HG03457 (cell line): ENCODE measurements around the gene POC1A.

Experiments
- ATAC-seq: cut with Tn5 transposase; IDR thresholded peaks from one replicate; pipeline ENCODE4 v1.9.1; 2021; ENCODE audit warnings: moderate number of reproducible peaks; ENCODE audit not compliant: unreplicated experiment

The POC1A gene

GRCh38 chr3:52086976-52087663 is 67.1 kb downstream of the POC1A start:
- no peak for ATAC-seq

- ATAC-seq, result no peak
Observed at GRCh38 chr3:52086461-52086860, 67.8 kb downstream of the POC1A start.

DNA sequence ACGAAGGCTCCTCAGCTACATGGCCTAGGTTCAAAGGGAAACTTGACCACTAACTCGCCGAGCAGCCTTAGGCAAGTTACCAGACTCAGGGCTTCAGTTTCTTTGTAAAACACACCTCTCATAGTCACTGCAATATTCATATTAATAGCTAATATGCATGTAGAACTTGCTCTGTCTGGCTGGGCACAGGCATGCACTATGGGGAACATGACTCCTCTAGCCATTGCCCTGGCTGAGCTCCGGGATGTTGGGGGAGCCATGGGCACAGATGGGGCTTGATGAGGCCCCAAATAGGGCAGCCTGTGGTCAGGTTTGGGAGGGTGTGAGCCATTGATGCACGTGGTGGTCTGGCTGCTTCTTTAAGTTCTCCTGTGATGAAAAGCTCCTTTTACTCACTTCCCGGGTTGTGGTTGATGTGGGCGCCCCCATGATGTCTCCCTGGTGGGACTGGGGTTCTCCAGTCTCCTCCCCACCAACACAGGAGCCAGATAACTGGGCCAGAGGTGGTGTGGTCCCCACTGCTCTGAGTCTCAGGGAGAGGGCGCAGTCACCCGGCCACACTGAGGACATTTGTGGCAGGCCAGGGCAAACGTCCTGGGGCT is 68.4 kb downstream of the POC1A start:
- no peak for ATAC-seq

DNA sequence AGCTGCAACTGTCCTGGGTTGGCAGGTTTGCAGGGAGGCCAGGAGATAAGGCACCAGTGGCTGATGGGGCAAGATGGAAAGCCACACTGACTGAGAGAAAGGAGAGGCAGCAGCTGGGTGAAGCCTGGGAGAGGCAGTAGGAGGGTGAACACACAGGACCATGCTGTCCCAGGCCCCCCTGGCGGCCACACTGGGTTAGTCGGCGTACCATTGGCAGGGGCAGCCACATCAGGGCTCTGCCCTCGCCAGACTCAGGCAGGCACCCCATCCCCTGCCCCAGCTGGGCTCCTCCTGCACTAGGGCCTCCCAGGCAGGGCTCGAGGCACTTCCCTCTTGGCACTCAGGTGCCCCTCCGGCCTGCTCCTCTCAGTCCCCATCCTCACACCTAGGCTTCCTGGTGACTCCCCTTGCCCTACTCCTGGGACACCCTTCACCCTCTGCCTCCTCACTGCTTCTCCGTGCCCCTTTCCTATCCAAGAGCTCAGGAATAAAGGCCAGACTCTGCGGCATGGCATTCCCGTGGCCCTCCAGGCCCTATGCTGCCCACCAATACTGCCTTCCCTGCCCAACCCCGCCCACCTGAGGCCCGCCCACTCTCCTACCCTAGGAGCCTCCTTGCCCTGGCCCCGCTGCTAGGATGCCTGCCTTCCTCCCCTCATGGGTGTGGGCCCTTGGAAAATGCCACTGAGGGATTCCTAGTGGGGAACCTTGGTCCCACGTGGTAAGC is 69.1 kb downstream of the POC1A start:
- no peak for ATAC-seq

DNA sequence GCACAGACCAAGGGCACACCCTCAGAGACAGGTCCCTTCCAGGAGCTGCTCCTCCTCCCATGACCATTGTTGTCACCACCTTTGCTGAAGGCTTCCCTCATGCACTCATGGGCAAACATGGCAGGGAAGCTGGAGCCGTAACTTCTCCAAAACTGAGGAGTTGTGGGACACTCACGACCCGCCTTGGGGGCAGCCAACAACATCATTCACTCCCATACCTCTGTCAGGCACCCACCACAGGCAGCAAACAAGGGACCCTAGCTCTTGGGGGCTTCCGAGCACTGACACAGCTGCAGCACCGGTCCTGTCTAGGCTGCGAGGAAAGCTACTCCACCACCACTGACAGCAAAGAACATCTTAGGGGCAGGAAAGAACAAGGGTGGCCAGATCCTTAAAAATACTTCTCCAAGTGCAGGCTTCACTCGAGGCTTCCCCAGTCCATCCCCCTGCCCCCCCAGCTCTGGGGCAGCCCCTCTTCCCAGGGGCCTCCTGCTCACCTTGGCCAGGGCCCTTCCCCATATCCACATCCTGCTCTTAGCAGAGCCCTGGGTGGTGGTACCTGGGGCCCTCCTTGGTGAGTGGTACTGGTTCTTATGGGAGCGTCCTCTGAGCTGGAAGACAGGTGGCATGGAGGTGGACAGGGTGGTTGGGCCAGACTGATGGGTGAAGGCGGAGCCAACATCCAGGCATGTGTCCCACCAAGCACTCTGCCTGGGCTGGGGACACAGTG is 69.8 kb downstream of the POC1A start:
- no peak for ATAC-seq

- ATAC-seq, result no peak
Observed at GRCh38 chr3:52083556-52084087, 70.6 kb downstream of the POC1A start.

DNA sequence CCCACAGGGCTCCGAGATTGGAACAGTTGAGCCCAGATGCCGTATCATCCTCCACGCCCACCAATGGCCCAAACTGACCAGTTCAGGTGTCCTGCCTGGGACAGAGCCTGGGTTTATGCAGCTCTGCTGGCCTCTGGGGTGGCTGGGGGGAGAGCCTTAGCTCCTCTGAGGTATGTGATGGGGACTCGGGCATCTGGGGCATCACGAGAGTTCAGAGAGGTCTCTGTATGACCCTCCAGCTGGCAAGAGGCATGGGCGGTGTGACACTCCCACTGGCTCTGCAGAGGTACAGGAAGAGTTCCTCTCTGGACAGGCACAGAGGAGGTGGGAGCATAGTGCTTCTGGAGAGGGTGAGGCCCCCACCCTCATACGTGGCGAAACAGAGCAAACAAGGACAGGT is 71.3 kb downstream of the POC1A start:
- ATAC-seq, result no peak

DNA sequence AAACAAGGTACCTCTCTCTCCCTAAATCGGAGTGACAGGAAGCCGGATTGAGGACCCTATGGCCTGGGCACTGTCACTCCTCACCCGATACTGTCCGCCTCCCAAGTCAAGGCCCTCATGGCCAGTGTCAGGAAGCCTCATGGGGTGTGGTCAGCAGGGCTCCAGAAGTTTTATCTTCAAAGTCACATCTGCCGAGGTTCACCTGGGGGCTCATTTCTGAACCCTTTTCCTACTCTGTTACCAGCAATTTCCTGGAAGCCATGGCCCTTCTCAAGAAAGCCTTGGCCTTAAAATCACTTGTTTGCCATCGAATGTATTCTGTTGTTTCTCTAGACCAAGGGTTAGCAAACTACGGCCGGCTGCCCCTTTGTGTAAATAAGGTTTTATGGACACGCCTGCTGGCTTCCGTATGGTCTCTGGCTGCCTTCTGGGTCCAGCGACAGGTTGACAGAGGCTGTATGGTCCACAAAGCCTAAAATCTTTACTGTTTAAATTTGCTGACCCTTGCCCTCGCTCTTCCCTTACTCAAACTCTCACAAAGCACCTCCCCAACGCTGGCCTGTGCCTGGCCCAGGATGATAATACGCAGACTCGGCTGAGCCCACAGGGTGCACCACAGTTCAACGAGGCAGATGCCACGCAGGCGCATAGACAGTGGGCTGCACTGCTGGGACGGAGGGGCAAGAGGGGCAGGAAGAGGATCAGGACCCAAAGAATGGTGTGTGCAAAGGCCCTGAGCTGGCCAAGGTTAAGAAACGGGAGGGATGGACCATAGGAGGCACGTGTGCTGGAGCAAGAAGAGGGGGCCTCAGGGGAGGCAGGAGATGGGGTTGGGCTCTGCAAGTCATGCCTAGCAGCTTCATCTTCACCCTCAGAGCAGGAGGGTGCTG is 73.1 kb downstream of the POC1A start:
- no peak for ATAC-seq

DNA sequence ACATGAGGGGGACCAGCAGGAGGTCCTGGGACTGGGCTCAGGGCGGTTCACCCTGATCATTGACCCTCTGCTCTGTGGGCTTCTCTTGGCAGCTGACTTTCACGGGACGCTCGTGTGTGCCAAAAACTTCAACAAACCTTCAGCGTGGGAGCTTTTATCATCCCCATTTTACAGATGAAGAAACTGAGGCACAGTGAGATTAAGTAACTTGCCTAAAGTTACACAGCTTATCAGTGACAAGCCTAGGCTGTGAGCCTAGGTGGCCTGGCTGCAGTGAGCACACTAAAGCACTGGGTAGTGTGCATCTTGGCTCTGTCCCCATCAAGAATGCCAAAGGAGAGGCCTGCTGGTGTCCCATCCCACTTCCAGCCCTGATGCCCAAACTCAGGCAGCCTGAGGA is 74.3 kb downstream of the POC1A start:
- ATAC-seq, result no peak

DNA sequence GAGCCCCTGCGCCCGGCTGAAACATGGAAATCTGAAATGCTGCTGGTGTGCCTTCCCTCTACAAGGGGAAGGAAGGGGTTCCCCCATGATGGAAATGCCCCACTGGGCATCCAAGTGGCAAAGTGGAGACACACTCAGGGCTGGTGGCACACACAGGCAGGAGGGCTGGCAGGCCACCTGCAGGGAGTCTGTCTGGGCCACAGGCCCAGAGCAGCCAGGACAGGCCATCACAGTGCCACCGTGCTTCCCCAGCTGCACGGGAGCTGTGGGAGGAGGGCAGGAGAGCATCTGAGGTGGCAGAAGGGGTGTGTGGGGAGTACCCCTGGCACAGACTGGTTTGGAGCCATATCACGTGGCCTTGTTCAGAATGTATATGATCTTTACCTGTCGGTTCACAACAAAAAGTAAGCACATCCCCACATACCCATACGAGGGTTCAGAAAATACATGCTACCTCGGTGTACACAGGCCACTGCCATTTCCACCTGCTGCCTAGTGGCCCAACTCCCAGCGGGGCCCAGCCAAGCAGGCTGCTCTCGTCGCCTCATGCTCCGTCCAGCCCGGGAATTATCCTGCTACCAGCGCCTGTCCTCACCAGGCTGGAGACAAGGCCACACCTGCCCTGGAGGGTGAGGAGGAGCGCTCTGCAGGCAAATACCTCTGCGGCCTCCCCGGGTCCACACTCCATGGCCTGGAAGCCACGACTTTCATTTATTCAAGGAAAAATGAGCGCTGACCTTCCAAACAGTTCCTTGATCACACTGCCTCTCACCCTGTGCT is 75.3 kb downstream of the POC1A start:
- ATAC-seq, result no peak

DNA sequence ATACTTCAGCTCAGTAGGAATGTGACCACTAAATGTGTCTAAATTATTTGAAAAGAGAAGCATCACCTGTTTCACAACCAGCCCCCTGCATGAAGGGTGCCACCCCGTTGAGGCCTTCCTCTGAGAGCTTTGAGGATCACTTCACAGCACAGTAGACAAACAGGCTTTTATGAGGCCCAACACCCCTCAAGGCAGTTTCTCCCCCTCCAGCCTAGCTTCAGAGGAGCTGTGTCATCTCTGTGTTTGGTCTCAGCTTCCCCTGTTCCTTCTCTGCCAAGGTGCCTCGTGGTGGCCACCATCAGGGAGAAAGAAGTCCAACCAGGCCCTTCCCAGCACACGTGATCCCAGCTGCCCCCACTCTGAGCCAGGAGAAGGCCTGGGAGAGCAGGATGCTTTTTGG is 76.3 kb downstream of the POC1A start:
- no peak for ATAC-seq

GRCh38 chr3:52076896-52077780 is 77.1 kb downstream of the POC1A start:
- ATAC-seq, result no peak

DNA sequence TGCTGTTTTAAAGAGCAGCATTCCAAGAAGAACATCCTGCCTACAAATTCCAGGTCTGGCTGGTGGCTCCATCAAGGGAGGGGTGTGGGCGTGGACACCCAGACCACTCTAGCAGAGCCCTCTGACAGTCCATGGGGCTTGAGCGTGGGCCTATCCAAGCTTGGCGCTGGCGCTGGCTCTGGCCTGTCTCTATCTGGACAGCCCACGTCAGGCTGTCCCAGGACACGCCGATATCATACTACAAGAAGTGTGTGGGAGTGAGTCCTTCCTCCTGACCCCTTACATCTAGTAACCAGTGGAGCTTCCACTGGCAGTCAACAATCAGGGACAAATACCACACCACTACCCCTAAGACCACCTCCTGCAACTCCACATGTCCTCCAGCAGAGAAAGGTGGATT is 80.7 kb downstream of the POC1A start:
- ATAC-seq, result no peak

GRCh38 chr3:52072471-52072870 is 81.8 kb downstream of the POC1A start:
- no peak for ATAC-seq

GRCh38 chr3:52072020-52072419 is 82.2 kb downstream of the POC1A start:
- ATAC-seq, result no peak

- no peak for ATAC-seq
Observed at GRCh38 chr3:52070724-52071621, 83.2 kb downstream of the POC1A start.

- no peak for ATAC-seq
Observed at GRCh38 chr3:52069855-52070254, 84.4 kb downstream of the POC1A start.

- no peak for ATAC-seq
Observed at GRCh38 chr3:52069135-52069534, 85.1 kb downstream of the POC1A start.
